ENCODE data around the gene SEC11A. TPM values are rescaled to one million over a fixed set of nuclear protein-coding genes. Genes with fewer than 3 reads are reported as not detected.

The SEC11A gene
- total RNA-seq, 1 donor from 2014 or later, result 202 TPM

GRCh38 chr15:84658788-84659411 is 57.0 kb downstream of the SEC11A start:
- H3K9me3 Mint-ChIP-seq (ENCODE audit: unreplicated experiment), result no peaks in the 10 kb centered on the region
- no peaks in the 10 kb centered on the region for H3K27me3 Mint-ChIP-seq (ENCODE audit: unreplicated experiment)
- peak overlapping the region; percentile 75 for H3K4me3 Mint-ChIP-seq (ENCODE audit: unreplicated experiment)
- TF ChIP-seq, protein P1, sequence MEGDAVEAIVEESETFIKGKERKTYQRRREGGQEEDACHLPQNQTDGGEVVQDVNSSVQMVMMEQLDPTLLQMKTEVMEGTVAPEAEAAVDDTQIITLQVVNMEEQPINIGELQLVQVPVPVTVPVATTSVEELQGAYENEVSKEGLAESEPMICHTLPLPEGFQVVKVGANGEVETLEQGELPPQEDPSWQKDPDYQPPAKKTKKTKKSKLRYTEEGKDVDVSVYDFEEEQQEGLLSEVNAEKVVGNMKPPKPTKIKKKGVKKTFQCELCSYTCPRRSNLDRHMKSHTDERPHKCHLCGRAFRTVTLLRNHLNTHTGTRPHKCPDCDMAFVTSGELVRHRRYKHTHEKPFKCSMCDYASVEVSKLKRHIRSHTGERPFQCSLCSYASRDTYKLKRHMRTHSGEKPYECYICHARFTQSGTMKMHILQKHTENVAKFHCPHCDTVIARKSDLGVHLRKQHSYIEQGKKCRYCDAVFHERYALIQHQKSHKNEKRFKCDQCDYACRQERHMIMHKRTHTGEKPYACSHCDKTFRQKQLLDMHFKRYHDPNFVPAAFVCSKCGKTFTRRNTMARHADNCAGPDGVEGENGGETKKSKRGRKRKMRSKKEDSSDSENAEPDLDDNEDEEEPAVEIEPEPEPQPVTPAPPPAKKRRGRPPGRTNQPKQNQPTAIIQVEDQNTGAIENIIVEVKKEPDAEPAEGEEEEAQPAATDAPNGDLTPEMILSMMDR (IDR thresholded peaks at IDR 0.05), result no peak
- peaks cover 2% of the 10 kb centered on the region for H3K36me3 Mint-ChIP-seq (ENCODE audit: unreplicated experiment)
- H3K4me1 Mint-ChIP-seq (ENCODE audit: unreplicated experiment), result peaks cover 20% of the 10 kb centered on the region
- H3K27ac Mint-ChIP-seq (ENCODE audit: unreplicated experiment), result peak overlapping the region; percentile 84
- DNase-seq (ENCODE audit: extremely low spot score, unreplicated experiment), result no peak

GRCh38 chr15:84658080-84658787 is 57.7 kb downstream of the SEC11A start, which contains the start of gene NMB:
Gene NMB, minus strand, starts transcription at chr15:84658199. Its CDS starts 47 bp downstream, at chr15:84658152.
- DNase-seq (ENCODE audit: extremely low spot score, unreplicated experiment), result peak; percentile 92
- H3K4me1 Mint-ChIP-seq (ENCODE audit: unreplicated experiment), result peaks cover 26% of the 10 kb centered on the region
- H3K9me3 Mint-ChIP-seq (ENCODE audit: unreplicated experiment), result no peaks in the 10 kb centered on the region
- peak within 1 kb of the TSS; percentile 75 for H3K4me3 Mint-ChIP-seq (ENCODE audit: unreplicated experiment)
- H3K27ac Mint-ChIP-seq (ENCODE audit: unreplicated experiment), result peak within 1 kb of the TSS; percentile 84
- H3K36me3 Mint-ChIP-seq (ENCODE audit: unreplicated experiment), result peaks cover 2% of the 10 kb centered on the region
- TF ChIP-seq, protein P1 (IDR thresholded peaks at IDR 0.05), result peak; percentile 76
- H3K27me3 Mint-ChIP-seq (ENCODE audit: unreplicated experiment), result no peaks in the 10 kb centered on the region

GRCh38 chr15:84657748-84658079 is 58.2 kb downstream of the SEC11A start:
- Mint-ChIP-seq H3K9me3 (ENCODE audit: unreplicated experiment) (no peaks in the 10 kb centered on the region), H3K4me1 (ENCODE audit: unreplicated experiment) (peaks cover 27% of the 10 kb centered on the region), H3K27me3 (ENCODE audit: unreplicated experiment) (no peaks in the 10 kb centered on the region), H3K36me3 (ENCODE audit: unreplicated experiment) (peaks cover 2% of the 10 kb centered on the region), H3K27ac (ENCODE audit: unreplicated experiment) (no peak overlapping the region), H3K4me3 (ENCODE audit: unreplicated experiment) (peak overlapping the region; percentile 71)
- TF ChIP-seq, protein P1 (IDR thresholded peaks at IDR 0.05), result no peak
- DNase-seq (ENCODE audit: extremely low spot score, unreplicated experiment), result no peak

DNA sequence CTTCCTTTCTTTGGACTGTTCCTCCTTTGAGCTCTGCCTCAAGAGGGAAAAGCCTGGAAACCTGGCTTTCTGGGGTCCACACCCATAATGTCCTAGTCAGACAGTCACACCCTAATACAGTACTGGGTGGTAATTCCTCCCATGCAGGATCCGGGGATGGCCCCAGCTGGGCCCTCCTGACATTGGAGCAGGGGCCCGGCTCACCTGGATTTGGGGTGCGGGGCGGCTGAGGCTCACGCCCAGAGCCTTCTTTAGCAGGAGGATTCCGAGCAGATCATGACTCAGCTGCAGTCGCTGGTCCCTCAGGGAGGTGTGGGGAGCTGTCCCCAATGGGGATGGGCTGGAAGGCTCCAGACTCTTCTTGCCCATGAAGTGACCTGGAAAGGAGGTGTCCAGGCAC is 59.0 kb downstream of the SEC11A start:
- peaks cover 27% of the 10 kb centered on the region for H3K4me1 Mint-ChIP-seq (ENCODE audit: unreplicated experiment)
- no peak for DNase-seq (ENCODE audit: extremely low spot score, unreplicated experiment)
- H3K27me3 Mint-ChIP-seq (ENCODE audit: unreplicated experiment), result no peaks in the 10 kb centered on the region
- TF ChIP-seq, protein P1 (IDR thresholded peaks at IDR 0.05), result no peak
- no peak overlapping the region for H3K27ac Mint-ChIP-seq (ENCODE audit: unreplicated experiment)
- H3K36me3 Mint-ChIP-seq (ENCODE audit: unreplicated experiment), result peaks cover 7% of the 10 kb centered on the region
- peak overlapping the region; percentile 71 for H3K4me3 Mint-ChIP-seq (ENCODE audit: unreplicated experiment)
- H3K9me3 Mint-ChIP-seq (ENCODE audit: unreplicated experiment), result no peaks in the 10 kb centered on the region

GRCh38 chr15:84654689-84655453 is 61.1 kb downstream of the SEC11A start:
- no peaks in the 10 kb centered on the region for H3K9me3 Mint-ChIP-seq (ENCODE audit: unreplicated experiment)
- peak; percentile 90 for DNase-seq (ENCODE audit: extremely low spot score, unreplicated experiment)
- H3K4me3 Mint-ChIP-seq (ENCODE audit: unreplicated experiment), result peak overlapping the region; percentile 97
- peaks cover 9% of the 10 kb centered on the region for H3K36me3 Mint-ChIP-seq (ENCODE audit: unreplicated experiment)
- TF ChIP-seq, protein P1 (IDR thresholded peaks at IDR 0.05), result peak; percentile 84
- H3K27ac Mint-ChIP-seq (ENCODE audit: unreplicated experiment), result peak overlapping the region; percentile 97
- no peaks in the 10 kb centered on the region for H3K27me3 Mint-ChIP-seq (ENCODE audit: unreplicated experiment)
- peaks cover 30% of the 10 kb centered on the region for H3K4me1 Mint-ChIP-seq (ENCODE audit: unreplicated experiment)

Data from osteocyte (in vitro differentiated cells).